ENCODE results near the gene PRR19.

DNA sequence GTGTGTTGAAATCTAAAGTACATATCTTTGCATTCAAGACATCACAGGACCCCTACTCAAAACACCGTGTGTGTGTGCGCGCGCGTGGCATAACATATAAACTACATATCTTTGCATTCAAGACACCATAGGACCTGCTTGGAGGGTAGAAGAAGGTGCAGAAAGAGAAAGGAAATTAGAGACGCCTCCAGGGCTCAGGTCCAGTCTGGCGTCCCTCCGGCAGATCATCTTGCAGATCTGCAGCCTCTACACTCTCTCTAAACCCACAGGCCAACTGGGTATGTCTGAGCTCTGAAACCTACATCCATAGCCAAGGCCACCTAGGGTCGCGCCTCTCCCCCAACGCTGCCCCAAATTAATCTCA lies 1.2 kb downstream of the PRR19 start:
- TF ChIP-seq, protein P1, sequence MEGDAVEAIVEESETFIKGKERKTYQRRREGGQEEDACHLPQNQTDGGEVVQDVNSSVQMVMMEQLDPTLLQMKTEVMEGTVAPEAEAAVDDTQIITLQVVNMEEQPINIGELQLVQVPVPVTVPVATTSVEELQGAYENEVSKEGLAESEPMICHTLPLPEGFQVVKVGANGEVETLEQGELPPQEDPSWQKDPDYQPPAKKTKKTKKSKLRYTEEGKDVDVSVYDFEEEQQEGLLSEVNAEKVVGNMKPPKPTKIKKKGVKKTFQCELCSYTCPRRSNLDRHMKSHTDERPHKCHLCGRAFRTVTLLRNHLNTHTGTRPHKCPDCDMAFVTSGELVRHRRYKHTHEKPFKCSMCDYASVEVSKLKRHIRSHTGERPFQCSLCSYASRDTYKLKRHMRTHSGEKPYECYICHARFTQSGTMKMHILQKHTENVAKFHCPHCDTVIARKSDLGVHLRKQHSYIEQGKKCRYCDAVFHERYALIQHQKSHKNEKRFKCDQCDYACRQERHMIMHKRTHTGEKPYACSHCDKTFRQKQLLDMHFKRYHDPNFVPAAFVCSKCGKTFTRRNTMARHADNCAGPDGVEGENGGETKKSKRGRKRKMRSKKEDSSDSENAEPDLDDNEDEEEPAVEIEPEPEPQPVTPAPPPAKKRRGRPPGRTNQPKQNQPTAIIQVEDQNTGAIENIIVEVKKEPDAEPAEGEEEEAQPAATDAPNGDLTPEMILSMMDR (IDR thresholded peaks at IDR 0.05): no peak
- TF ChIP-seq EZH2 (IDR thresholded peaks at IDR 0.05; ENCODE audit: borderline replicate concordance, insufficient read depth, low read depth, low read length, poor library complexity, severe bottlenecking): no peak

Measured in B cell (primary cell).